HepG2 (cell line): ENCODE data around the gene LRR1. TPM values are rescaled to one million over a fixed set of nuclear protein-coding genes. Genes with fewer than 3 reads are reported as not detected.

Experiments
- DR1 ChIP-seq: sonication (generic); formaldehyde crosslinking; IDR thresholded peaks from 2 replicates; pipeline ENCODE4 v1.8.0; 2021; ENCODE audit warnings: mild to moderate bottlenecking, missing genetic modification reagents, inconsistent platforms
- ESRRA ChIP-seq: sonication (generic); formaldehyde crosslinking; IDR thresholded peaks from 2 replicates; pipeline ENCODE4 v1.5.1; 2020; ENCODE audit warnings: mild to moderate bottlenecking, low read depth, missing genetic modification reagents
- HNRNPK ChIP-seq: fragments of 200-400 bp; formaldehyde crosslinking; IDR thresholded peaks from 2 replicates; pipeline ENCODE4 v1.6.1; 2018; ENCODE audit warnings: low read length, low read depth, moderate library complexity, mild to moderate bottlenecking; ENCODE audit not compliant: poor library complexity, severe bottlenecking
- HOXA7 ChIP-seq: sonication (generic); formaldehyde crosslinking; IDR thresholded peaks from 2 replicates; pipeline ENCODE4 v1.8.1; 2022; ENCODE audit warnings: mild to moderate bottlenecking, missing genetic modification reagents, moderate library complexity
- IRX3 ChIP-seq: sonication (generic); formaldehyde crosslinking; IDR thresholded peaks from 2 replicates; pipeline ENCODE4 v1.8.1; 2023; ENCODE audit warnings: mild to moderate bottlenecking, low read depth, missing genetic modification reagents, borderline replicate concordance
- MEIS1 ChIP-seq: sonication (generic); formaldehyde crosslinking; IDR thresholded peaks from 2 replicates; pipeline ENCODE4 v1.9.0; 2021; ENCODE audit warnings: mild to moderate bottlenecking, missing genetic modification reagents, moderate library complexity, borderline replicate concordance
- MTA1 ChIP-seq: sonication (generic); formaldehyde crosslinking; IDR thresholded peaks from 2 replicates; pipeline ENCODE4 v1.4.0; 2020; ENCODE audit warnings: missing genetic modification reagents, mild to moderate bottlenecking, borderline replicate concordance
- NAIF1 ChIP-seq: sonication (generic); formaldehyde crosslinking; IDR thresholded peaks from 2 replicates; pipeline ENCODE4 v1.5.0; 2020; ENCODE audit warnings: mild to moderate bottlenecking, missing genetic modification reagents, borderline replicate concordance
- NFE2L2 ChIP-seq: fragments of 150-350 bp; IDR thresholded peaks from 2 replicates; pipeline ENCODE4 v1.6.1; 2014; ENCODE audit warnings: low read length
- ONECUT2 ChIP-seq: sonication (generic); formaldehyde crosslinking; IDR thresholded peaks from 2 replicates; pipeline ENCODE4 v1.4.0; 2020; ENCODE audit warnings: missing genetic modification reagents
- PITX1 ChIP-seq: sonication (generic); formaldehyde crosslinking; IDR thresholded peaks from 2 replicates; pipeline ENCODE4 v1.5.1; 2020; ENCODE audit warnings: mild to moderate bottlenecking, missing genetic modification reagents
- PPARG ChIP-seq: conservative IDR thresholded peaks from 2 replicates; pipeline ENCODE4 v1.6.1; 2016; ENCODE audit warnings: missing biosample characterization, missing genetic modification reagents
- RAD51 ChIP-seq: fragments of 450-650 bp; IDR thresholded peaks from 2 replicates; pipeline ENCODE4 v1.6.1; 2016; ENCODE audit warnings: borderline replicate concordance
- RFXAP ChIP-seq: sonication (generic); formaldehyde crosslinking; IDR thresholded peaks from 2 replicates; pipeline ENCODE4 v1.4.0; 2020; ENCODE audit warnings: missing genetic modification reagents, borderline replicate concordance
- SRF ChIP-seq: IDR thresholded peaks from 2 replicates; pipeline ENCODE4 v1.6.1; 2011; ENCODE audit warnings: mild to moderate bottlenecking, low read depth, low read length, moderate library complexity
- TMF1 ChIP-seq: sonication (generic); formaldehyde crosslinking; IDR thresholded peaks from 2 replicates; pipeline ENCODE4 v1.8.1; 2022; ENCODE audit warnings: low read depth, missing genetic modification reagents
- ZBTB39 ChIP-seq: sonication (generic); formaldehyde crosslinking; IDR thresholded peaks from 2 replicates; pipeline ENCODE4 v1.5.0; 2020; ENCODE audit warnings: missing genetic modification reagents
- ZBTB8A ChIP-seq: sonication (generic); formaldehyde crosslinking; IDR thresholded peaks from 2 replicates; pipeline ENCODE4 v1.4.0; 2020; ENCODE audit warnings: mild to moderate bottlenecking, low read depth, missing genetic modification reagents, borderline replicate concordance
- ZNF326 ChIP-seq: sonication (generic); formaldehyde crosslinking; IDR thresholded peaks from 2 replicates; pipeline ENCODE4 v1.4.0; 2020; ENCODE audit warnings: missing genetic modification reagents, borderline replicate concordance
- ZNF674 ChIP-seq: sonication (generic); formaldehyde crosslinking; IDR thresholded peaks from 2 replicates; pipeline ENCODE4 v1.5.0; 2020; ENCODE audit warnings: low read depth, mild to moderate bottlenecking, missing genetic modification reagents
- ZNF792 ChIP-seq: IDR thresholded peaks from 2 replicates; pipeline ENCODE4 v1.6.1; 2016
- ZNF83 ChIP-seq: sonication (generic); formaldehyde crosslinking; IDR thresholded peaks from 2 replicates; pipeline ENCODE4 v1.4.0; 2020; ENCODE audit warnings: missing genetic modification reagents, mild to moderate bottlenecking, borderline replicate concordance
- ZNF883 ChIP-seq: sonication (generic); formaldehyde crosslinking; IDR thresholded peaks from 2 replicates; pipeline ENCODE4 v1.5.1; 2020; ENCODE audit warnings: mild to moderate bottlenecking, missing genetic modification reagents; ENCODE audit errors: not compliant biosample characterization
- polyA plus RNA-seq, 8 experiments: library from polyadenylated mRNA; depleted of rRNA in 3 of 8; stranded (reverse) in 7 of 8; unstranded in 1 of 8; fragments of >200 nt; fragmentation: Illumina TruSeq in 4 of 8; extraction: Trizol in 4 of 8; gene quantifications; 2 replicates each; pipeline versions ENCODE4 v1.2.1 to v1.2.3, GENCODE V29; 2011 to 2016; ENCODE audit warnings: low read depth in 4 of 8, missing spikeins in 1 of 8, mixed read lengths in 1 of 8; ENCODE audit not compliant: insufficient read depth in 1 of 8
- total RNA-seq, 5 experiments: library from RNA; depleted of rRNA; stranded (reverse); fragments of >200 nt; fragmentation: Illumina TruSeq; extraction: Trizol; gene quantifications; 2 replicates each; pipeline ENCODE4 v1.2.3, GENCODE V29; 2016; ENCODE audit warnings: low read depth in 1 of 5
- TF ChIP-seq, protein P1 (sequence below): sonication (generic); formaldehyde crosslinking; IDR thresholded peaks from 2 replicates; pipeline ENCODE4 v1.4.0; 2020; ENCODE audit warnings: missing genetic modification reagents, borderline replicate concordance
- TF ChIP-seq, protein P2 (sequence below): sonication (generic); formaldehyde crosslinking; IDR thresholded peaks from 2 replicates; pipeline ENCODE4 v1.8.0; 2022; ENCODE audit warnings: missing genetic modification reagents, mild to moderate bottlenecking, moderate library complexity, borderline replicate concordance

Gene LRR1
- total and polyA plus RNA-seq, 2 of the 13 experiments (the other 11 are each of a cell fraction or from before 2014, with no cell fraction given) = 7.0 to 36.2 TPM

GRCh38 chr14:49634547-49635334, 36.0 kb downstream of the LRR1 start, which contains the start of gene DNAAF2 (continued):
- TF ChIP-seq, protein P1, sequence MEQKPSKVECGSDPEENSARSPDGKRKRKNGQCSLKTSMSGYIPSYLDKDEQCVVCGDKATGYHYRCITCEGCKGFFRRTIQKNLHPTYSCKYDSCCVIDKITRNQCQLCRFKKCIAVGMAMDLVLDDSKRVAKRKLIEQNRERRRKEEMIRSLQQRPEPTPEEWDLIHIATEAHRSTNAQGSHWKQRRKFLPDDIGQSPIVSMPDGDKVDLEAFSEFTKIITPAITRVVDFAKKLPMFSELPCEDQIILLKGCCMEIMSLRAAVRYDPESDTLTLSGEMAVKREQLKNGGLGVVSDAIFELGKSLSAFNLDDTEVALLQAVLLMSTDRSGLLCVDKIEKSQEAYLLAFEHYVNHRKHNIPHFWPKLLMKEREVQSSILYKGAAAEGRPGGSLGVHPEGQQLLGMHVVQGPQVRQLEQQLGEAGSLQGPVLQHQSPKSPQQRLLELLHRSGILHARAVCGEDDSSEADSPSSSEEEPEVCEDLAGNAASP (CRISPR knock-in tag) = no peak
- TF ChIP-seq NFE2L2 (no peak), PITX1 (no peak), ZNF326 (CRISPR knock-in tag) (no peak), ZNF792 (CRISPR knock-in tag) (0 out of 2 replicates have a peak, but pooled peaks have one; percentile 18), ZNF674 (CRISPR knock-in tag) (no peak), ONECUT2 (no peak), ESRRA (CRISPR knock-in tag) (peak; percentile 34; the same call in 1 of the 2 replicates), ZNF883 (peak; percentile 33), NAIF1 (CRISPR knock-in tag) (0 out of 2 replicates have a peak, but pooled peaks have one; percentile 16), MTA1 (CRISPR knock-in tag) (no peak), RAD51 (no peak), RFXAP (no peak), SRF (no peak), PPARG (CRISPR knock-in tag) (no peak), ZBTB39 (CRISPR knock-in tag) (peak; percentile 82), ZBTB8A (CRISPR knock-in tag) (no peak), IRX3 (CRISPR knock-in tag) (peak; percentile 67; the same call in 1 of the 2 replicates), ZNF83 (CRISPR knock-in tag) (no peak), MEIS1 (no peak), HNRNPK (no peak), HOXA7 (CRISPR knock-in tag) (no peak), DR1 (no peak), TMF1 (CRISPR knock-in tag) (peak; percentile 74; the same call in 1 of the 2 replicates)
- TF ChIP-seq, protein P2, sequence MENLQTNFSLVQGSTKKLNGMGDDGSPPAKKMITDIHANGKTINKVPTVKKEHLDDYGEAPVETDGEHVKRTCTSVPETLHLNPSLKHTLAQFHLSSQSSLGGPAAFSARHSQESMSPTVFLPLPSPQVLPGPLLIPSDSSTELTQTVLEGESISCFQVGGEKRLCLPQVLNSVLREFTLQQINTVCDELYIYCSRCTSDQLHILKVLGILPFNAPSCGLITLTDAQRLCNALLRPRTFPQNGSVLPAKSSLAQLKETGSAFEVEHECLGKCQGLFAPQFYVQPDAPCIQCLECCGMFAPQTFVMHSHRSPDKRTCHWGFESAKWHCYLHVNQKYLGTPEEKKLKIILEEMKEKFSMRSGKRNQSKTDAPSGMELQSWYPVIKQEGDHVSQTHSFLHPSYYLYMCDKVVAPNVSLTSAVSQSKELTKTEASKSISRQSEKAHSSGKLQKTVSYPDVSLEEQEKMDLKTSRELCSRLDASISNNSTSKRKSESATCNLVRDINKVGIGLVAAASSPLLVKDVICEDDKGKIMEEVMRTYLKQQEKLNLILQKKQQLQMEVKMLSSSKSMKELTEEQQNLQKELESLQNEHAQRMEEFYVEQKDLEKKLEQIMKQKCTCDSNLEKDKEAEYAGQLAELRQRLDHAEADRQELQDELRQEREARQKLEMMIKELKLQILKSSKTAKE (CRISPR knock-in tag) = no peak; the same call in 1 of the 2 replicates
